MCF 10A (cell line): ENCODE data around the gene RAB14. TPM values are rescaled to one million over a fixed set of nuclear protein-coding genes. Genes with fewer than 3 reads are reported as not detected.

Experiments used
- BruUV-seq: library from RNA; stranded (reverse); fragments of 400-500 nt; replicated peaks from 2 replicates; lab custom pipeline; 2021; lab: Mats Ljungman, UMichigan
- CTCF ChIA-PET: fragments of 300-600 bp; sonication (Branson Sonifier 250); formaldehyde crosslinking; extraction: SDS; loops from one replicate; lab custom pipeline; 2021; ENCODE audit warnings: antibody characterized with exemption, inconsistent platforms; lab: Yijun Ruan, JAX
- POLR2A ChIA-PET: fragments of 300-600, 350-650 bp; sonication (Branson Sonifier 250); formaldehyde crosslinking; extraction: SDS; loops from one replicate; lab custom pipeline; 2020; ENCODE audit warnings: antibody characterized with exemption, inconsistent platforms; lab: Yijun Ruan, JAX
- DNase-seq: peaks from one replicate; pipeline ENCODE4 v3.0.0-alpha.2; 2018; ENCODE audit not compliant: unreplicated experiment
- H3K27ac Mint-ChIP-seq: one replicate; pipeline ENCODE4 v1.8.0; 2022; ENCODE audit warnings: mild to moderate bottlenecking, low read depth, mixed read lengths; ENCODE audit not compliant: unreplicated experiment
- H3K27me3 Mint-ChIP-seq: one replicate; pipeline ENCODE4 v1.8.0; 2022; ENCODE audit warnings: mixed read lengths; ENCODE audit not compliant: insufficient read depth, unreplicated experiment
- H3K36me3 Mint-ChIP-seq: one replicate; pipeline ENCODE4 v1.8.0; 2022; ENCODE audit warnings: mild to moderate bottlenecking, moderate library complexity, mixed read lengths; ENCODE audit not compliant: insufficient read depth, unreplicated experiment
- H3K4me1 Mint-ChIP-seq: one replicate; pipeline ENCODE4 v1.8.0; 2022; ENCODE audit warnings: mixed read lengths; ENCODE audit not compliant: insufficient read depth, unreplicated experiment
- H3K4me3 Mint-ChIP-seq: one replicate; pipeline ENCODE4 v1.8.0; 2022; ENCODE audit warnings: mild to moderate bottlenecking, moderate library complexity, mixed read lengths; ENCODE audit not compliant: unreplicated experiment
- H3K9me3 Mint-ChIP-seq: one replicate; pipeline ENCODE4 v1.8.0; 2022; ENCODE audit warnings: mixed read lengths; ENCODE audit not compliant: unreplicated experiment
- intact Hi-C: fragments of 100-400 bp; cut with micrococcal nuclease; formaldehyde crosslinking; loops from 2 replicates; pipeline ENCODE4 v1.14.1; 2022
- total RNA-seq: library from RNA; stranded (reverse); gene quantifications from 2 replicates; pipeline ENCODE4 v1.2.3, GENCODE V29; 2022
- TF ChIP-seq, protein P1 (sequence below): fragments of 200-600 bp; IDR thresholded peaks from one replicate; pipeline ENCODE4 v1.8.0; 2022; ENCODE audit warnings: antibody characterized with exemption, mild to moderate bottlenecking; ENCODE audit not compliant: unreplicated experiment

Gene RAB14
- total RNA-seq, 1 experiment from 2014 or later, result 65.8 TPM

DNA sequence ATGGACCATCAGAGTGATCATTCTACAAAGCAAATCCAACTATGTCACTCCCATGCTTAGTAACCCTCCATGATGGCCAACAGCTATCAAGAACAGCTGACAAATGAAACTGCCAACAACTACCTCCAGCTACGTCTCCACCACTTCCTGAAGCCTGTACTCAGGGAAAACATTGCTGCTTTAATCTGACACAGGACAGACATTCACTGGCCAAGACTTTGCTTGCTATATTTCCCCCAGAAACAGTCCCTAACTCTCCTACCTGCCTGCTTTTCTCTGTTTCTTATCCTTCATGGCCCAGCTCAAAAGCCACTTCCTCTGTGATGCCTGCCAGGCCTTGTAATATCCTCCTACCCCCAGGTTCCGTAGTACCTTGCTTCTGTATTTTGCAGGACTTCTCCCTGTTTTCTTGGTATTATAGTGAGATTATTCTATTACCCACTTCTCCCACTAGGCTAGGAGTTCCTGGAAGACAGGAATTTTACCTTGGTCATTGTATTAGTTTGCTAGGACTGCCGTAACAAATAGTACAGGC is 14.7 kb upstream of the RAB14 start:
- no peaks in the 10 kb centered on the region for H3K27me3 Mint-ChIP-seq
- DNase-seq, result no peak
- intact Hi-C loops, result no loop called here
- no peaks in the 10 kb centered on the region for H3K36me3 Mint-ChIP-seq
- H3K9me3 Mint-ChIP-seq, result no peaks in the 10 kb centered on the region
- ChIA-PET POLR2A (interaction anchor here (0.6 kb wide), 1 partner anchor 149 kb away, joined by 3 read pairs; no protein-coding TSS in a partner anchor), CTCF (interaction anchor here (0.7 to 6.6 kb wide), 6 partner anchors 54 to 224 kb away, joined by 3 to 95 read pairs (median 7); partner anchors contain the start of gene GSN)
- H3K4me1 Mint-ChIP-seq, result peaks cover 9% of the 10 kb centered on the region
- H3K4me3 Mint-ChIP-seq, result no peak overlapping the region
- no TSS peak for BruUV-seq
- TF ChIP-seq, protein P1, sequence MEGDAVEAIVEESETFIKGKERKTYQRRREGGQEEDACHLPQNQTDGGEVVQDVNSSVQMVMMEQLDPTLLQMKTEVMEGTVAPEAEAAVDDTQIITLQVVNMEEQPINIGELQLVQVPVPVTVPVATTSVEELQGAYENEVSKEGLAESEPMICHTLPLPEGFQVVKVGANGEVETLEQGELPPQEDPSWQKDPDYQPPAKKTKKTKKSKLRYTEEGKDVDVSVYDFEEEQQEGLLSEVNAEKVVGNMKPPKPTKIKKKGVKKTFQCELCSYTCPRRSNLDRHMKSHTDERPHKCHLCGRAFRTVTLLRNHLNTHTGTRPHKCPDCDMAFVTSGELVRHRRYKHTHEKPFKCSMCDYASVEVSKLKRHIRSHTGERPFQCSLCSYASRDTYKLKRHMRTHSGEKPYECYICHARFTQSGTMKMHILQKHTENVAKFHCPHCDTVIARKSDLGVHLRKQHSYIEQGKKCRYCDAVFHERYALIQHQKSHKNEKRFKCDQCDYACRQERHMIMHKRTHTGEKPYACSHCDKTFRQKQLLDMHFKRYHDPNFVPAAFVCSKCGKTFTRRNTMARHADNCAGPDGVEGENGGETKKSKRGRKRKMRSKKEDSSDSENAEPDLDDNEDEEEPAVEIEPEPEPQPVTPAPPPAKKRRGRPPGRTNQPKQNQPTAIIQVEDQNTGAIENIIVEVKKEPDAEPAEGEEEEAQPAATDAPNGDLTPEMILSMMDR, result no peak
- no peak overlapping the region for H3K27ac Mint-ChIP-seq

DNA sequence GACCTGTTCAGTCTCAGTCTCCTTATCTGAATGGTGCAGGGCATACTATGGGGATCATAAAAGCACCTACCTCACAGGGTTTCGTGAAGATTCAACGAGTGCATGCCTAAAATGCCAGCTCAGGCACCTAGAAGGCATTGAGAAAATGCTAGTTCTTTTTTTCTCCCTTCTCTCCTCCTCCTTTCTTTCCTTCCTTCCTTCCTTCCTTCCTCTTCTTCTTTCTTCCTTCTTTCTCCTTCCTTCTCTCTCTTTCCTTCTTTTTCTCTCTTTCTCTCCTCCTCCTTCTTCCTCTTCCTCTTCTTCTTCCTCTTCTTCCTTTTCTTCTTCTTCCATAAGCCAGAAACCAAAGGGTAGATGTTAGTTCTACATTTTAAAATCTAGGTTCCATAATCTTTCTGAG is 12.3 kb upstream of the RAB14 start:
- H3K4me1 Mint-ChIP-seq, result peaks cover 9% of the 10 kb centered on the region
- H3K27ac Mint-ChIP-seq, result peak overlapping the region; percentile 3
- CTCF ChIA-PET, result interaction anchor here (0.6 to 6.6 kb wide), 39 partner anchors 10 to 319 kb away, joined by 3 to 125 read pairs (median 8); partner anchors contain the start of gene GSN
- no peak for DNase-seq
- H3K27me3 Mint-ChIP-seq, result no peaks in the 10 kb centered on the region
- H3K4me3 Mint-ChIP-seq, result no peak overlapping the region
- no TSS peak for BruUV-seq
- POLR2A ChIA-PET, result interaction anchor here (0.6 to 3.2 kb wide), 10 partner anchors 12 to 254 kb away, joined by 3 to 21 read pairs (median 4); partner anchors contain the start of gene RAB14
- TF ChIP-seq, protein P1, result no peak
- H3K36me3 Mint-ChIP-seq, result no peaks in the 10 kb centered on the region
- H3K9me3 Mint-ChIP-seq, result no peaks in the 10 kb centered on the region
- intact Hi-C loops, result no loop called here

DNA sequence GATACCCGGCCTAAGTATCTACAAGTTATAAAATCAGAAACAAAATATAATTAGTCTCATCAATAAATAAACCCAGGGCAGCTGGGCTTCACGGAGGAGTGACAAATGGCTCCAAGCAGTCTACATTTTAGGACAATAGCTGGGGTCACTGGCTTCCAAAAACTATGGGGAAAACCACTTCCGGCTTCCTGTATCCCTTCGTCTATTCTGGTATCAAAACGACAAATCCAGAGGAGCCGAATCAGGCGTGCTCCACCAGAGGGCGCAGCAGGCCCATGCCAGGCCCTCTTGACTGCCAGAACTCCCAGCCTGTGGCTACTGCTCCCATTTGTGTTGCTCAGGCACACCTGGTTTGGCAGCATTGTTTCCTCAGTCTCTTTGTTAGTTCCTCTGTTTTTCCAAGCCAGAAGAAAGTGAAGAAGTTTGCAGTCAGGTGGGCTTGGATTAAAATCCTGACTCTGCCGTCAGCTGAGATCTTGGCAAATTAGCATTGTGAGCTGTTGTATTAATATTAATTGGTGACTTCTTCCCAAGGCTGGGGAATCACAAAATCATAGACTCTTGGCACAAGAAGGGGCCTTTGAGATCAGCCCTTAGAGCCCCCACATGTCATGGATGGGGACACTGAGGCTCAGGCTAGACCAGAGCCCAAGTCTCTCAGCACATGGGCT is 11.6 kb upstream of the RAB14 start:
- peak overlapping the region; percentile 54 for H3K27ac Mint-ChIP-seq

More for the DNA sequence above, 11.6 kb upstream of the RAB14 start:
- Mint-ChIP-seq H3K4me3 (no peak overlapping the region), H3K36me3 (no peaks in the 10 kb centered on the region), H3K9me3 (no peaks in the 10 kb centered on the region), H3K4me1 (peaks cover 8% of the 10 kb centered on the region), H3K27me3 (no peaks in the 10 kb centered on the region)
- CTCF ChIA-PET, result interaction anchor here (0.6 to 6.6 kb wide), 53 partner anchors 9 to 458 kb away, joined by 3 to 125 read pairs (median 5); partner anchors contain the start of genes GSN and RAB14
- BruUV-seq, result no TSS peak
- DNase-seq, result peak; percentile 90
- intact Hi-C loops, result loop anchor here (1.0 to 2.0 kb wide), 5 partner anchors 74 to 326 kb away; no protein-coding TSS in a partner anchor
- TF ChIP-seq, protein P1, result peak; percentile 97
- POLR2A ChIA-PET, result interaction anchor here (0.6 to 3.2 kb wide), 13 partner anchors 12 to 227 kb away, joined by 3 to 21 read pairs (median 4); partner anchors contain the start of genes GSN and RAB14
